Measurements from ENCODE around the gene GHRHR. TPM values are rescaled to one million over a fixed set of nuclear protein-coding genes. Genes with fewer than 3 reads are reported as not detected.
A peak's percentile ranks its signal among the peaks of the same experiment; 100 is the strongest.

The GHRHR gene
- total and polyA plus RNA-seq, 9 of the 15 experiments (the other 6 are each of a cell fraction or from before 2014, with no cell fraction given): not detected

DNA sequence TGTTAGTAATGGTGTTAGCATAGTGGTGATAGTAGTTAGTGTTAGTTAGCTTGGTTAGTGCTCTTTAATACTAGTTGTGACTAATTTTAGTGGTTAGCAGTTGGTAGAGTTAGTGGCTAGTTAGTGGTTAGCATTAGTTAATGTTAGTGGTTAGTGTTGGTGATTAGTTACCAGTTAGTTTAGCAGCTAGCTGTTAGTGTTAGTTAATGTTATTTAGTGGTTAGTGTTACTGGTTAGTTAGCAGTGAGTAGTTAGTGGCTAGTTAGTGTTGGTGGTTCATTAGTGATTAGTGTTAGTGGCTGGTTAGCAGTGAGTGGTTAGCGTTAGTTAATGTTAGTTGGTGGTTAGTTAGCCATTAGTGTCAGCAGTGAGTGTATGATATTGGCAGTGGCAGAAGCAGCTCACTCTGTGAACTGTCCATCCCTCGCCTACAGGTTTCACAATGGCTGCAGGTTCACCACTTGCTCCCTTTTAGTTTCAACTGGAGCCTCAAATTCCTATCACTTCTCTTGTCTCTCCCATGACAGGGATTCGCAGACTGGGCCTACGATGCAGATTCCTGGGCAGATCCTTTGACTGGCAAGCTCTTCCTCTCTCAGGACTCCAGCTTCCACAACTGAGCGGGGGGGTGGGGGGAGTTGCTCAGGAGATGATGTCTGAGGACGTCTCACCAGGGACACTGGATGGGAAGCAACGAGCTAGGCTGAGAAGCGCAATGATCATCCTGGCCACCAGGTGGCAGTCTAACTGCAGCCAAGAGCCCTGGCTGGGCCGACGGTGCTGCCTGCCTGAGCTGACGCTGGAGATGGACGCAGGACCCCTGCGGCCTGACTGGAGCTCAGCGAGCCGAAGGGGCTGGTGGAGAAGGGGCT, 19.5 kb downstream of the GHRHR start (continued):
- TF ChIP-seq, protein P1, sequence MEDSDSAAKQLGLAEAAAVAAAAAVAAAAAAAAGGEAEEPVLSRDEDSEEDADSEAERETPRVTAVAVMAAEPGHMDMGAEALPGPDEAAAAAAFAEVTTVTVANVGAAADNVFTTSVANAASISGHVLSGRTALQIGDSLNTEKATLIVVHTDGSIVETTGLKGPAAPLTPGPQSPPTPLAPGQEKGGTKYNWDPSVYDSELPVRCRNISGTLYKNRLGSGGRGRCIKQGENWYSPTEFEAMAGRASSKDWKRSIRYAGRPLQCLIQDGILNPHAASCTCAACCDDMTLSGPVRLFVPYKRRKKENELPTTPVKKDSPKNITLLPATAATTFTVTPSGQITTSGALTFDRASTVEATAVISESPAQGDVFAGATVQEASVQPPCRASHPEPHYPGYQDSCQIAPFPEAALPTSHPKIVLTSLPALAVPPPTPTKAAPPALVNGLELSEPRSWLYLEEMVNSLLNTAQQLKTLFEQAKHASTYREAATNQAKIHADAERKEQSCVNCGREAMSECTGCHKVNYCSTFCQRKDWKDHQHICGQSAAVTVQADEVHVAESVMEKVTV (CRISPR knock-in tag; IDR thresholded peaks at IDR 0.05): peak; percentile 55
- TF ChIP-seq, protein P2, sequence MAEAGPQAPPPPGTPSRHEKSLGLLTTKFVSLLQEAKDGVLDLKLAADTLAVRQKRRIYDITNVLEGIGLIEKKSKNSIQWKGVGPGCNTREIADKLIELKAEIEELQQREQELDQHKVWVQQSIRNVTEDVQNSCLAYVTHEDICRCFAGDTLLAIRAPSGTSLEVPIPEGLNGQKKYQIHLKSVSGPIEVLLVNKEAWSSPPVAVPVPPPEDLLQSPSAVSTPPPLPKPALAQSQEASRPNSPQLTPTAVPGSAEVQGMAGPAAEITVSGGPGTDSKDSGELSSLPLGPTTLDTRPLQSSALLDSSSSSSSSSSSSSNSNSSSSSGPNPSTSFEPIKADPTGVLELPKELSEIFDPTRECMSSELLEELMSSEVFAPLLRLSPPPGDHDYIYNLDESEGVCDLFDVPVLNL (CRISPR knock-in tag; IDR thresholded peaks at IDR 0.05; ENCODE audit: low read depth): no peak
- TF ChIP-seq KDM2B (CRISPR knock-in tag; IDR thresholded peaks at IDR 0.05) (no peak), MECOM (CRISPR knock-in tag; IDR thresholded peaks at IDR 0.05) (no peak), SIRT6 (IDR thresholded peaks at IDR 0.05; ENCODE audit: low read depth, low read length) (no peak), ZFPM2 (CRISPR knock-in tag; IDR thresholded peaks at IDR 0.05) (no peak), FOXP1 (CRISPR knock-in tag; IDR thresholded peaks at IDR 0.05) (0 out of 2 replicates have a peak, but pooled peaks have one; percentile 34), SMARCE1 (IDR thresholded peaks at IDR 0.05) (no peak), TEAD2 (tag; IDR thresholded peaks at IDR 0.05) (no peak), NR1H2 (CRISPR knock-in tag; IDR thresholded peaks at IDR 0.05) (no peak), ZNF408 (CRISPR knock-in tag; IDR thresholded peaks at IDR 0.05; ENCODE audit: low read depth) (no peak), THRAP3 (IDR thresholded peaks at IDR 0.05; ENCODE audit: borderline replicate concordance) (no peak), NUFIP1 (IDR thresholded peaks at IDR 0.05; ENCODE audit: partially characterized antibody) (peak; percentile 68)
- TF ChIP-seq, protein P3, sequence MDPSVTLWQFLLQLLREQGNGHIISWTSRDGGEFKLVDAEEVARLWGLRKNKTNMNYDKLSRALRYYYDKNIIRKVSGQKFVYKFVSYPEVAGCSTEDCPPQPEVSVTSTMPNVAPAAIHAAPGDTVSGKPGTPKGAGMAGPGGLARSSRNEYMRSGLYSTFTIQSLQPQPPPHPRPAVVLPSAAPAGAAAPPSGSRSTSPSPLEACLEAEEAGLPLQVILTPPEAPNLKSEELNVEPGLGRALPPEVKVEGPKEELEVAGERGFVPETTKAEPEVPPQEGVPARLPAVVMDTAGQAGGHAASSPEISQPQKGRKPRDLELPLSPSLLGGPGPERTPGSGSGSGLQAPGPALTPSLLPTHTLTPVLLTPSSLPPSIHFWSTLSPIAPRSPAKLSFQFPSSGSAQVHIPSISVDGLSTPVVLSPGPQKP (CRISPR knock-in tag; IDR thresholded peaks at IDR 0.05): no peak
- TF ChIP-seq, protein P4, sequence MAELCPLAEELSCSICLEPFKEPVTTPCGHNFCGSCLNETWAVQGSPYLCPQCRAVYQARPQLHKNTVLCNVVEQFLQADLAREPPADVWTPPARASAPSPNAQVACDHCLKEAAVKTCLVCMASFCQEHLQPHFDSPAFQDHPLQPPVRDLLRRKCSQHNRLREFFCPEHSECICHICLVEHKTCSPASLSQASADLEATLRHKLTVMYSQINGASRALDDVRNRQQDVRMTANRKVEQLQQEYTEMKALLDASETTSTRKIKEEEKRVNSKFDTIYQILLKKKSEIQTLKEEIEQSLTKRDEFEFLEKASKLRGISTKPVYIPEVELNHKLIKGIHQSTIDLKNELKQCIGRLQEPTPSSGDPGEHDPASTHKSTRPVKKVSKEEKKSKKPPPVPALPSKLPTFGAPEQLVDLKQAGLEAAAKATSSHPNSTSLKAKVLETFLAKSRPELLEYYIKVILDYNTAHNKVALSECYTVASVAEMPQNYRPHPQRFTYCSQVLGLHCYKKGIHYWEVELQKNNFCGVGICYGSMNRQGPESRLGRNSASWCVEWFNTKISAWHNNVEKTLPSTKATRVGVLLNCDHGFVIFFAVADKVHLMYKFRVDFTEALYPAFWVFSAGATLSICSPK (IDR thresholded peaks at IDR 0.05; ENCODE audit: borderline replicate concordance): no peak
- TF ChIP-seq, protein P5, sequence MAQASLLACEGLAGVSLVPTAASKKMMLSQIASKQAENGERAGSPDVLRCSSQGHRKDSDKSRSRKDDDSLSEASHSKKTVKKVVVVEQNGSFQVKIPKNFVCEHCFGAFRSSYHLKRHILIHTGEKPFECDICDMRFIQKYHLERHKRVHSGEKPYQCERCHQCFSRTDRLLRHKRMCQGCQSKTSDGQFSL (CRISPR knock-in tag; IDR thresholded peaks at IDR 0.05): 0 out of 2 replicates have a peak, but pooled peaks have one; percentile 49
- TF ChIP-seq, protein P5 (tag; IDR thresholded peaks at IDR 0.05): no peak
- TF ChIP-seq, protein P6, sequence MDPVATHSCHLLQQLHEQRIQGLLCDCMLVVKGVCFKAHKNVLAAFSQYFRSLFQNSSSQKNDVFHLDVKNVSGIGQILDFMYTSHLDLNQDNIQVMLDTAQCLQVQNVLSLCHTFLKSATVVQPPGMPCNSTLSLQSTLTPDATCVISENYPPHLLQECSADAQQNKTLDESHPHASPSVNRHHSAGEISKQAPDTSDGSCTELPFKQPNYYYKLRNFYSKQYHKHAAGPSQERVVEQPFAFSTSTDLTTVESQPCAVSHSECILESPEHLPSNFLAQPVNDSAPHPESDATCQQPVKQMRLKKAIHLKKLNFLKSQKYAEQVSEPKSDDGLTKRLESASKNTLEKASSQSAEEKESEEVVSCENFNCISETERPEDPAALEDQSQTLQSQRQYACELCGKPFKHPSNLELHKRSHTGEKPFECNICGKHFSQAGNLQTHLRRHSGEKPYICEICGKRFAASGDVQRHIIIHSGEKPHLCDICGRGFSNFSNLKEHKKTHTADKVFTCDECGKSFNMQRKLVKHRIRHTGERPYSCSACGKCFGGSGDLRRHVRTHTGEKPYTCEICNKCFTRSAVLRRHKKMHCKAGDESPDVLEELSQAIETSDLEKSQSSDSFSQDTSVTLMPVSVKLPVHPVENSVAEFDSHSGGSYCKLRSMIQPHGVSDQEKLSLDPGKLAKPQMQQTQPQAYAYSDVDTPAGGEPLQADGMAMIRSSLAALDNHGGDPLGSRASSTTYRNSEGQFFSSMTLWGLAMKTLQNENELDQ (CRISPR knock-in tag; IDR thresholded peaks at IDR 0.05; ENCODE audit: borderline replicate concordance): no peak

Measured in K562 (cell line).